GM03348 (cell line): ENCODE results near the gene DZIP1.
"Not testable (repeated sequence)": the region's sequence is repeated elsewhere in the genome, so short reads cannot be mapped to it uniquely, and the experiment has no call there.

Source experiments
- DNase-seq: peaks from one replicate; pipeline ENCODE4 v3.0.0; 2012; ENCODE audit warnings: low spot score

DZIP1 gene

DNA sequence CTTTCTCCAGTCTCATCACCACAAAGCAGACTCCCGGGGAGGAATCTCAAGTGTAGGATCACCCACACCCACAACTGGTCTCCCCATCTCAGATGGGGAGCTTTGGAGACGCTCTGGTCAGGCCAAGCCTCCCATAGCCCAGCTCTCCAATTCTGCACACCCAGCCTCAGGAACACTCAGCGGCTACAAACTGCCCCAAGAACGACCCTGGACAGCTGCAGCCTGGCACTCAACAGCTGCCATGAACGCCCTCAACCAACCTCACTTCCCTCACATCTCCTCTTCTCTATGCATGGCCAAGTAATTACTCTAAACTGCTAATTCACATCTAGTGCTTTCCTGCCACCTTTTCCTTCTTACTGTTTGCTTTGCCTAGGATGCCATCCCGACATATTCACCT lies 42.6 kb downstream of the DZIP1 start:
- no peak for DNase-seq

DNA sequence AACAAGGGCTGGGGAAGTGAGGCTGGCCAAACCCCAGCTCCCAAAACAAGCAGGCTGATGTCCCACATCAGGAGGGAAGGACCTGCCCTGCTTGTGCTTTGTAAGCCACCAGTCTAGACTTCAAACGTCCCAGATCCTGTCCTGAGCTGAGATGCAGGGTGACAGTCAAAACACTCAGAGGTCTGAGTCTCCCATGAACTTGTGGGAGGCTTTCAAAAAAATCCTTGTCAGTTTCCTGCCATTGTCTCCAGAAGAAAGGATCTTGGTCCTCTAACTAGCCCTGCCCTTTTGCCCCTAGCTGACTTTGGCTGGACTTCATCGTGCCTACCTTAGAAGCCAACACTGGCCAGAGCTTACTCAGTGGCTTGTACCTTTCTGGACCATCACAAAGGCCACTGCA lies 43.3 kb downstream of the DZIP1 start:
- DNase-seq = no peak

DNA sequence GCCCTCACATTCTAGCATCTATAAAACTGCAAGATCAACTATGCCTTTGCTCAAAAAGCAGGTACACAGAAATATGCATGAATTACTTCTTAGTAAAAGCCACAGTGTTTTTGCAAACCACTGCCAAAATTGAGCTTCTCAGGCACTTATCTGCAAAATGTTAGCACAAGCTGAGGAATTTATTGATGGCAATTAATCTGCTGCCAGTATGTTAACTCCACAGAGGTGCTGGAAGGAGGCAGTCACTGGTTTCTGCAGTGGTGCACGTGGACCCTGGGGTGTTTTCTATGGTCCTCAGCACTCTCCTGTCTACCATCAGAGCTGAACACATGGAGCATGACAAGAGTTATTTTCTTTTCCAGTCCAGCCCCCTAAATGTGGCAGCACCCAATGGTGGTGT lies 47.8 kb downstream of the DZIP1 start:
- no peak for DNase-seq

DNA sequence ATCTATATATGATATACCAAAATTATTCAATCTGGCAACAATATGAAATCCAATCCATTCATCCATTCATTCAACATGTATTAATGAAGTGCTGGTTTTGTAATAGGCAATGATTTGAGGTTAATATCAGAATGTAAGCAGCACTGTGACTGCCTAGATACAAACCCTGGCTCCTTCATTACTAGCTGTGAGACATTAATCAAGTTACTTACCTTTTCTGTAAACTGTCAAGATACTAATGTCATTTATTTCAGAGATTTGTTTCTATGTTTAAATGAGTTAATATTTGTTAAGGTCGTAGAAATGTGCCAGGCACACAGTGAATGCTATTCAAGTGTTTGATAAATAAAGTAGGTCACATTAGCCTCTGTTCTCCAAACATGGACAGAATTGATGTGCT lies 51.0 kb downstream of the DZIP1 start:
- DNase-seq = no peak

DNA sequence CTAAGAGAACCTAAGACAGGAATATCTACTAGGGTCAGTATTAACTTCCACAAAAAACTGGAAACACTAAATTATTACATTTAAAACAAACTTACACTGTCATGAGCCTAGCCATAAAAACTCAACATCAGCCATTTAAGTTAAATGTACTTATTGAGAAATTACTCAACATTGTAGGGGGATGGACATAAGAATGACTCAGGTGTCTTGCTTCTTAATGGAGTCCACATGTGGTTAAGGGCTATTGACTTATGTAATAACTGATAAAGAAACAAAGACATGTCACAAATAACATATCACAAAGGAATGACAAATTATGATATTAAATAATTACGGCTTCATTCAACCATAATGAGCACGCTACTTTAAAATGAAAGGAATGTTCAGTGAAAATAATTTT lies 55.8 kb downstream of the DZIP1 start:
- DNase-seq = no peak

DNA sequence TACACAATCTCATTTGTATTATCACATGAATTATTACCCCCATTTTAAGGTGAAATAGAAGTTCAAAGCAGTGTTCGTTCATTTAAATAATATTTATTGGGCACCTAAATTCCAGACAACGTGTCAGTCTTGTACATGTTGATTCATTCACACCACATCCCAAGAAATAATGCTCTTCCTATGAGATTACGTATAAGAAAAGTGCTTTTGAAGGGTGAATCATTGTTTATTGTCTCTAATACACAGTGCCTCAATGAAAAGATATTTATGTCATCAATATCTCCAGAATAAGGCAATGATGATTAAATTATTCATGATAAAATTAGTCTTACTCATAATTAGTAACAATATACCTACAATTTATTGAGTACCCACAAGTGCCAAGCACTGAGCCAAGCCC lies 56.4 kb downstream of the DZIP1 start:
- no peak for DNase-seq

DNA sequence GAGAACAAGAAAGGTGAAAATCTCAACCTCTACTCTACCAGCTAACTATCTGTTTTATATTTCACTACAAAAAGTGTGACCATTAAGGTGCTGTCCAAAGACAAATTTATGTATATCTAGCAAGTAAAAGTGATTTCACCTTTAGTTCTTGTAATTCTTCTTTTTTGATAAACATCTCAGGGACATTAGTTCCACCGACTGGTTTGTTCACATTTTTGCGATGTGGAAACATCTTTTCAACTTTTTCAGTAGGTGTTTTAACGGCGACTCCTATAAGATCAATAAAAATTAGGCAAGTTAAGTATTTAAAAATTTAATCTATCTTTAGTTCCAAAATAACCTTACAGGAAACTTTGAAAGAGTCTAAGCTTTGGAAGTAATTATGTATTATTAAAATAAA lies 58.6 kb downstream of the DZIP1 start:
- DNase-seq = no peak

DNA sequence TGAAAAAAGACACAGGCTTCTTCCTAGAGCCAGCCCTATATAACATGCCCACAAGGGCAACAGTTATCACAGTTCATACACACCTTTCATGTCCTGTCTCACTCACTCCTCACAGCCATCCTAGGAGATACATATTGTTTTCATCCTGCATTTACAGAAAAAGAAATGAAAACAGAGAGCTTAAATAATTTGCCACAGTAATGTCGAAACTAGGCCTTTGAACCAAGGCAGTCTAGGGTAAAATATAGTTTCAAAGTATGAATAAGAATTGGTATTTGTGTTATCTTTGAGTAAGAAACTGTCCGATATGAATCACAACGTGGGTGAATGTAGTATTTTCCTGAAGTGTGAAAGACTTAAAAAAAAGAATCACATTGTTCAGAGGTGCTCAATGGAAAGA lies 65.2 kb downstream of the DZIP1 start:
- no peak for DNase-seq

DNA sequence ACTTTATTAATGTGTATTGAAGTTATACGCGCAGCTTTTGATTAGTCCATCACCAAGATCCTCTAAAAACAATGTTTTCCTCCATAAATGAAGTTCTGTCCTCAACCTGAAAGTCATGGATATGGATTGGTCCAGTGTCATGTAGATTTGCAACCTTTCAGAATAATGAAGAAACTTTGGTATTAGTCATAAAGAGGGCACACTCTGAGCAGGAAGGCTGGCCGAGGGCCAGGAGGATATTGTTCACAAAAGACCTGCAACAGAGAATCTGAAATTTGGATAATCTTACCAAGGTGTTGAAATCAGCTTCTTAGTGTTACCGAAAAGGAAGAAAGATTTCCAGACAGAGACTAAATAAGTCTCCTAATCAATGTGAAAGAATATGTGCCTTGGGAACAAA lies 71.3 kb downstream of the DZIP1 start:
- DNase-seq = no peak

DNA sequence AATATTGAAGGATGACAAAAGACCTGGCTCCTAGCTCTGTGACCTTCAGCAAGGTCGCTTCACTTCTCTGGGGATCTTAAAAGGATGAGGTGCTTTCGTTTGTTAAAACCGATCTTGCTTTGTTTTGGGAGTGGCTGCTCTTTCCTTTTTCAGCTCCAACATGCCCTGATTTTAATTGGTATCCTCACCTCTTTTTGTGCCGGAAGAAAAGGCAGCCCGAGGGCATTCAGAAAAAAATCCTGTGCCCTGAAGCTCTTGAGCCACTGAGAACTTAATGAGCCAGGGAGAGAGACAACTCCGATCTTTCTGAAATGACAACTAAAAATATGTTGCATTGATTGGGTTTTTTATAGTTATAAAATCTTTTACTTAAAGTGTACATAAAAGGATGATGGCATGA lies 72.6 kb downstream of the DZIP1 start:
- no peak for DNase-seq

DNA sequence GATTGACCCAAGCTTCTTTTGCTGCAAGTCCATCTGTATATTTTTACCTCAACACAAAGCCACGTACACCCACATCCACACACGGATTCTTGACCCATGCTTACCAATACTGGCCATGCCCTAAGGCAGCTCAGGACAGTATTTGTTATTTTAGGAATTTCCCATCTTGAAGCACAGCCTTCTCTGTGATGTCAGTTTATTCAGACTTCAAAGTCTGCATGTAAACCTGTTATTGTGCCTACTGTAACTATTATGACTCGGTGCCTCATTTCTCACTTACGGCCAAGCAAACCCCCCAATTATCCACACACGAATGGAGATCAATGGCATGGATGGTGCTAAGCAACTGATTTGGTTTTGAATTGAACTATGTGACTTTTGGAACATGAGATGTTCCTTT lies 74.5 kb downstream of the DZIP1 start:
- no peak for DNase-seq

DNA sequence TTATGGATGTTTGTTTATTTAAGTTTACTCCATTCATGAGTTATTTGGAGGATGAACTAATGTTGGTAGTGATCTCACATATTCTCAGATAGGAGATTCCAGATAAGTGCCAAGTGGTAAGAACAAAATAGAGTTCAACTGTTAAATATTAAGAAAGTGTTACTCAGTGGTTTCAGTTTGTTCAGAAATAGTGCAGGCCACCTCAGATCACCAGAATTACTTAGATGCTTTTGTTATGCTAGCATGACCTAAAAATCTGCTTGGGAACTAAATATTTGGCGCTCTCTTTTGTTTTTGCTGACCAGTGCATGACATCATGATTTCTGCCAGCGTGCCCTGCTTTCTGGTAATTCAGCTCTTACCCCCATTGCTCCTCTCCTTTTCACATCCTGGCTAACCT lies 76.4 kb downstream of the DZIP1 start:
- DNase-seq = no peak

DNA sequence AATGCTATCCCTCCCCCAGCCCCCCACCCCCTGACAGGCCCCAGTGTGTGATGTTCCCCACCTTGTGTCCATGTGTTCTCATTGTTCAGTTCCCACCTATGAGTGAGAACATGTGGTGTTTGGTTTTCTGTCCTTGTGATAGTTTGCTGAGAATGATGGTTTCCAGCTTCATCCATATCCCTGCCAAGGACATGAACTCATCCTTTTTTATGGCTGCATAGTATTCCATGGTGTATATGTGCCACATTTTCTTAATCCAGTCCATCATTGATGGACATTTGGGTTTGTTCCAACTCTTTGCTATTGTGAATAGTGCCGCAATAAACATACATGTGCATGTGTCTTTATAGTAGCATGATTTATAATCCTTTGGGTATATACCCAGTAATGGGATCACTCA lies 78.7 kb downstream of the DZIP1 start:
- not testable (repeated sequence) for DNase-seq

DNA sequence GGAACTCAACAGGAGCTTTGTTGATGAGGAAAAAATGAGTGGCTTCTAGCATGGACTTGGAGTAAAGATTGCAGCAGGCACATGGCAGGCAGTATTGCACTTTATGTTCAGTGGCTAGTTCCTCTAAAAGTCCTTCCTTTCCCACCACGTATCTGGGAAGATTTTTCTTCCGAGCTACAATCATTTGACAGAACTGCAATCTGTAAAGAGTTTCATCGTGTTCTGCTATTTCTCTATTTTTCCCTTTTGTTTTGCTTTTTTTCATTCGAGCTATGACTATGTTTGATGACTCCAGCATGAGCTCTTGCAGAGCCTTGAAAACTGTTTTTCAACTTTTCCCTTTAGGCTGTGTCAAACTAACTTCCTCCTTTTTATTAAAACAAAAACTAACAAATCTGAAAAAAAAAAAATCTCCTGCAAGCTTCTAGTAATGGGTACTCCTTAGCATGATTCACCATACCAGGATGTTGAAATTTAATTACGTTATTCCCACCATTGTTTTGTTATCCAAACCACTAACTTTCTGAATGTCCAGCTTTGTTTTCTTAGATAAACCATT lies 79.7 kb downstream of the DZIP1 start:
- DNase-seq = peak; percentile 29

DNA sequence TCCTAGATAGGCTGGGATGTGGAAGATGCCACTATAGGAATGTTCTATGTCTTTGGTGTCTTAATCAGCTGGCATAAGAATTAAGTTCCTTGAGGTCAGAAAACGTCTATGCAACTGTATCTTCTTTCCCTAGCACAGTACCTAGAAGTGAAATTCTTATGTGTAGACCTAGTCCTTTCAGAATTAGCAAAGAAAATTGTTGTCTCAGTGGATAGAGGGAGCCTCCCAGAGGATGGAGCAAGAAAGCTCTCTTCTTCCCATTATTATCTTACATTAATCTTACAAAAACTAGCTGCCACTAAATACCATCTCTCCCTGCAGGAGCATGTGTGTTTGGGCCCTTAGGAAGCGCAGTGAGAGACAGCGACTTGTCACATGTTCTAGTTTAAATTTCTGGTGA lies 80.4 kb downstream of the DZIP1 start:
- no peak for DNase-seq

DNA sequence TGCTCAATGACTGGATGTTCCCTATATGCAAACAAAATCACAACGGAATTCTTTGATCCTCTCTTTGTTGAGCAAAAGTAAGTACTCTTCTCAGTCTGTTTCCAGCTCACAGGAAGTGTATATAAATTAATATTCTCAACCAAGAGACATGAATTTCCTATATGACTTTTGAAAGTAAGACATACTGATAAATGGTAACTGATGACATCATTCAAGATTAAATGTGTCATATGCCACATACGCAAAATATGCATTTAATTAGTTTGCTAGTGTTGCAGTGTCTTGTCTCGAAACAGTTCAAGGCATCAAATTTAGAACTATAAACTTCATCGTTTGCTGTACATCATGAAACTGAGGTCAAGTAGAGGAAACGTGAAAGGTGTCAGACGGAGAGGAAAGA lies 84.1 kb downstream of the DZIP1 start:
- no peak for DNase-seq

DNA sequence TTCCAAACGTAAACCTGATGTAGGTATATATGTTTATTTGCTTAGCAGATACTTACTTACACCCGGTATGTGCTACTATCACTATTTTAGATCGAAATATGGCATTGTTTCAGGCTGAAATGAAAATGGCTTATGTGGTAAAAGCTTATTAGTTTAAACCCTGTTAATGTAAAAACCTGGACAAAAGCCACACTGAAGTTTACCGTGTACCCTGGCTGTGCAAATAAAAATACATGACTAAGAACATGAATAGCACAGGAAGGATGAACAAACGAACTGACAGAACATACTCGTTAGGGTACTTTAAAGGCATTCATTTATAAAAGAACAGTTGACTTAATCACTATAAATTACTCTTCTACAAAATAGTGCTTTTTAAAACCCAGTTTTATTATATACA lies 85.4 kb downstream of the DZIP1 start:
- no peak for DNase-seq

DNA sequence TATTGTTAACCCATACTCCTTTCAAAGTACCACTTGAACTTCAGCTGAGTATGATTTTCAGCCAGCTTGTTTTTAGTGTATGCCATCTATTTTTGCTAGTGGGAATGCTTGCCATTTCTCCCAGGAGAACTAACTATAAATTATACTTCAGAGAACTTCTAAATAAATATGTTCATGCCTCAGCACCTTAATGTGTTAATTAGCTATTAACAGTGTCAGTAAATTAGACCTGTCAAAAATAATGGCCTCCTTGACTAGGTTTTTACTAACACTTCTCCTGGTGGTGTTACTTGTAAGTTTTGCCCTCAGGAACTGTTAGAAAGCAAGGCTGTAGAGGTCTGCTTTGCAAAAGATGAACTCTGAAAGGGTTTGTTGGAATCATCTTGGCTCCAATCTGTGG lies 87.5 kb downstream of the DZIP1 start:
- DNase-seq = no peak

DNA sequence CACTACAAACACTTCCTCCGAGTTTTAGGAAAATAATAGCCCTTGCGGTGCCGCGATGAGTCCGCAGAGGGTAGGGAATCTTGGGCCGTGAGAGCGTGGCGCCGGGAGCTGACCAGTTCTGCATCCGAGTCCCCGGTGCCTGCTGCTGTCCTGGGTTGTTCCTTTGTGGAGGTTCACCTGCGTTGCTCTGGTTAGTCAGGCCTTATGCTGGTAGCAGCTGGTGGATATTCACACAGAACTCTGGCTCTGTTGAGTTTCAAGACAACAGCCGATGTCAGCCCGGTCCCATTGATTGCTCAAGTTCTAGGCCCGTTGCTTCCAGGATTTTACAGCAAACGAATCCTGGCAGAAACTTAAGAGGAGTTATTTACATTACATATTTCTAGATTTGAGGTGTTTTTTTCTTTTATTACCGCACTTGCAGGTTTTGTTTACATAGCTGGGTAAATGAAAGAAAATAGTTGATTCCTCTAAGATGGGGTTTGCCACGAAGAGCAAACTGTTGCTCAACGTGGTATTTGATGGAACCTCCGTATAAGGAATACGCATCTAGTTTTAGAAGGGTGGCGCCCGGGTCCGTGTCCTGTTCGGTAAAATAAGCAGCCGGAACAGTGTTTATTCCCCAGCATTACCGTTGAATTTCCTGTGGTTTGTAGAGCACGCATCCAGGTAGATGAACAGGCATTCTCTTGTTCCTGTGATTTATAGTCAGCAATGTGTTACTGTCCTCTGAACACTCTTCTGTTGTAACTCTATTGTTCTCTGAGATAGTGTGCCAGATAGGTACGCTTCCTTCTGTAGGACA lies 90.7 kb downstream of the DZIP1 start:
- no peak for DNase-seq

DNA sequence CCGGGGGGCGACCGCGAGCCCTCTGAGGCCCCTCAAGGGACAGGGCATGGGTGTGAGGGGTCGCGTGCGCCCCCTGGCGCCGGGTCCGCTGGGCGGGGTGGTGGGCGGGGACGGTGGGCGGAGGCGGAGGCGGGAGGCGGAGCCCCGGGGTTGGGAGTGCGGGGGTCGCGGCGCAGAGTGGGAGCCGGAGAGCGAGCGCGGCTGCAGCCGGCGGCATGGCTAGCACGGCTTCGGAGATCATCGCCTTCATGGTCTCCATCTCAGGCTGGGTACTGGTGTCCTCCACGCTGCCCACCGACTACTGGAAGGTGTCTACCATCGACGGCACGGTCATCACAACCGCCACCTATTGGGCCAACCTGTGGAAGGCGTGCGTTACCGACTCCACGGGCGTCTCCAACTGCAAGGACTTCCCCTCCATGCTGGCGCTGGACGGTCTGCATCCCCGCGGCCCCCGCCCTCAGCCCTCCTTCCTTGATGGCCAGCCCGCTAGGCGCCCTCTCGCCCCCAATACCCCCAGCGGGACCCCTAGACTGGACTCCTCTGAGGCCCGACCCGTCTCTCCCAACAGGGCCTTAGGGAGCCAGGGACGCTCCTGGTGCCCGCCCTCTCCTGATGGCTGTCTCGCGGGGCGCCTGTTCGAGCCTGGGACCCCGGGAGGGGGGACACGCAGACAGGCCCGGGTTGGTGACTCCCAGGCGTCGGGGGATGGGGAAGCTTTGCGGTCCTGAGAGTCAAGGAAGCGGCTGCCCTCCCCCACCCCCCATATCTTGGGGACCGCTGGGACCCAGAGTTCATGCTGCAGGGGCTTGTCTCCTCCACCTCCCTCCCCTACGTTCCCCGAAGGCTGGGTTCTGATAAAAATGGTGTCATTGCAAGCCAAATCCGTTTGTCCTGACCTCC lies 91.7 kb downstream of the DZIP1 start, which contains the start of gene CLDN10:
Gene CLDN10, plus strand, starts transcription at position 182 of the 903 bp plus-strand sequence. Its CDS starts 34 bp downstream, at position 216.
- peak; percentile 9 for DNase-seq

DNA sequence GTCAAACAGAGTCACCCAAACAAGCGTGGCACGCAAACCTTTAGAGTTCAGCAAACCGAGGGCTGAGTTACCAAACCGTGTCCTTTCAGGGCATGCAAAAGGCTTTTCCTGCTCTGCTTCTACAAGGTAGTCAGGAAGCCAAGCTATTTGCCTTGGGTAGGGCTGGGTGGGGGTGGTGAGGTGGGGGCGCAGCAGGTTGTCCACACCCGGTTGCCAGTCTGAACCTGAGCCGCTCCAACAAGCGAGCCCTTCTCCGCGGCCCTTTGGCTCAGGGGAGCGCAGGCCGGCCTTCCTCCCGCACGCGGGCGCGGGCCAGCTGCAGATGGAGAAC lies 92.3 kb downstream of the DZIP1 start:
- peak; percentile 8 for DNase-seq

DNA sequence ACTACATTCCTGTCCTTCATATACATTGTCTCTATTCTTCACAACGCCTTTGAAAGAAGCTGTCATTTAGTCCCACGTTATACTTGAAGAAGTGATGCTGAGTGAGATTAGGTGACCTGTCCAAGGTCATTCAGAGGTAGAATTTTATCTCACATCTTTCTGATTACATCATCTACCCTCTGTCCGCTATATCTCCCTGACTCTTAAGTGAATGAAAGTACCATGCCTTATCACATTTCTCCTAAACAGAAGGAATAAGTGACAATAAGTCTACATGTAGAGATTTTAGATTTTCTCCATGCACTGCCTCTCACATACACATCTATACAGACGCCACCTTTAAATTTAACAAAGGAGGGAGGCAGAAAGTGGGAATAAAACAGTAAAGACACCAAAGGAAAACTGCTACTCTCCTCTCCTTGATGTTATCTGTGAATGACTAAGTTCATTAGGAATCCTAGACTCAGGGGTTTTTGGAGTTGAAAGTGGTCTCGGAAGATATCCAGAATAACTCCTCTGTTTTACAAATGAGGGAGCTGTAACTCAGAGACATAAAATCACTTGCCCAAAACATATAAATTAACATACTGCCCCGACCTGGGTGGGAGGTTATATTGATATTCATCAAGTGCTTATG lies 96.9 kb downstream of the DZIP1 start:
- no peak for DNase-seq

DNA sequence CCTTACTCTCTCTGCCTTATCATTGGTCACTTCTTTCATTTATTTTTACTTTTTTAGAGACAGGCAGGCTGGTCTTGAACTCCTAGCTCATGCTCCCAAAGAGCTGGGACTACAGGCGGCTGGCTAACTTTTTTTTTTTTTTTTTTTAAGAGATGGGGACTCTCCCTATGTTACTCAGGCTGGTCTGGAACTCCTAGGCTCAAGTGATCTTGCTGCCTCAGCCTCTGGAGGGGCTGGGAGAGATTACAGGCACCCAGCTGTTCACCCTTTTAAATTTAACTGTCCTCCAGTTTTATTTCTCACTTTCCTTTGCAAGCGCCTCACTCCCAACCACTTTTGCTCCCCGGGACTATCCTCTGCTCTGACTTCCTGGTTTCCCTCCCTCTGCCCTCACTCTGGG lies 97.6 kb downstream of the DZIP1 start:
- no peak for DNase-seq
